GM20000 (cell line): ENCODE data around the gene CFAP61.
"Not testable (repeated sequence)": the region's sequence is repeated elsewhere in the genome, so short reads cannot be mapped to it uniquely, and the experiment has no call there.

ENCODE experiments used
- DNase-seq: peaks from one replicate; pipeline ENCODE4 v3.0.0; 2012; ENCODE audit warnings: low spot score
- TF ChIP-seq, protein P1 (sequence below): IDR thresholded peaks from 2 replicates; pipeline ENCODE4 v1.5.1; 2012; ENCODE audit warnings: mild to moderate bottlenecking, control low read depth; ENCODE audit errors: extremely low read depth, missing control alignments

The CFAP61 gene

DNA sequence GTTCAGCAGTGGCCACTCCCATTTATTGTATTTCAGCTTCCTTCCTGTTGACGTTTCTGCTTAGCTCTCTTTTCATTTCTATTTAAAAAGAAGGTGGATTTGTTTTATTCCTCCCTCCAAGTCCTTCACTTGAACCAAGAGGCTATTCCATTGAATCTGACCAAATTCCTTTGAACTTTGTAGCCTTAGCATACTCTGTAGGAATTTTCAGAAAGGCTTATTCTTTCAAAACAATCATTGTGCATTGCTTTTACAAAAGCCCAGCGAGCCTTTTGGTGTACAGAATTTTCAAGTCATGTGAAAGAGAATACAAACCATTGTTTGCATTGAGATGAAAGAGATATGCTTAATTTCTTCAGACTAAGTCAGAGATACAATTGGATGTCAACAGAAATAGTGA, 164.6 kb downstream of the CFAP61 start:
- no peak for DNase-seq
- TF ChIP-seq, protein P1, sequence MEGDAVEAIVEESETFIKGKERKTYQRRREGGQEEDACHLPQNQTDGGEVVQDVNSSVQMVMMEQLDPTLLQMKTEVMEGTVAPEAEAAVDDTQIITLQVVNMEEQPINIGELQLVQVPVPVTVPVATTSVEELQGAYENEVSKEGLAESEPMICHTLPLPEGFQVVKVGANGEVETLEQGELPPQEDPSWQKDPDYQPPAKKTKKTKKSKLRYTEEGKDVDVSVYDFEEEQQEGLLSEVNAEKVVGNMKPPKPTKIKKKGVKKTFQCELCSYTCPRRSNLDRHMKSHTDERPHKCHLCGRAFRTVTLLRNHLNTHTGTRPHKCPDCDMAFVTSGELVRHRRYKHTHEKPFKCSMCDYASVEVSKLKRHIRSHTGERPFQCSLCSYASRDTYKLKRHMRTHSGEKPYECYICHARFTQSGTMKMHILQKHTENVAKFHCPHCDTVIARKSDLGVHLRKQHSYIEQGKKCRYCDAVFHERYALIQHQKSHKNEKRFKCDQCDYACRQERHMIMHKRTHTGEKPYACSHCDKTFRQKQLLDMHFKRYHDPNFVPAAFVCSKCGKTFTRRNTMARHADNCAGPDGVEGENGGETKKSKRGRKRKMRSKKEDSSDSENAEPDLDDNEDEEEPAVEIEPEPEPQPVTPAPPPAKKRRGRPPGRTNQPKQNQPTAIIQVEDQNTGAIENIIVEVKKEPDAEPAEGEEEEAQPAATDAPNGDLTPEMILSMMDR: no peak

DNA sequence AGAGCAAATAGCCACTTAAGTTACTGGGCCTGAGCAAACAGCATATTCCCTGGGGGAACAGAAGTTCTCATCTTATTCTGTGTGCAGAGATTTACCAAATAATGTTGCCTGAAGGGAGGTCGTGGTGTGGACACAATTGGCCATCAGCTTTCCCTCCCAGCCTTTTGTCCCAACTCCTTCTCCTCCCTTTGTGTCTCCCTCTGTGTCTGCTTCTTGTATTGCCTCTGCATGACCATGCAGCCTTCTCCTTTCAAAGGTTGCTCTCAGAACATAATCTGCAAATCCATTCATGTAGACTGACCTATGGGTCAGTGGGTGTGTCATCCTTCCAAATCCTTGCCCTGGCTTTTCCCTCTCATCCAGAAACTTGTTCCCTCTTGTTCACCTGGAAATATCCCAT, 165.3 kb downstream of the CFAP61 start:
- TF ChIP-seq, protein P1: no peak
- no peak for DNase-seq

DNA sequence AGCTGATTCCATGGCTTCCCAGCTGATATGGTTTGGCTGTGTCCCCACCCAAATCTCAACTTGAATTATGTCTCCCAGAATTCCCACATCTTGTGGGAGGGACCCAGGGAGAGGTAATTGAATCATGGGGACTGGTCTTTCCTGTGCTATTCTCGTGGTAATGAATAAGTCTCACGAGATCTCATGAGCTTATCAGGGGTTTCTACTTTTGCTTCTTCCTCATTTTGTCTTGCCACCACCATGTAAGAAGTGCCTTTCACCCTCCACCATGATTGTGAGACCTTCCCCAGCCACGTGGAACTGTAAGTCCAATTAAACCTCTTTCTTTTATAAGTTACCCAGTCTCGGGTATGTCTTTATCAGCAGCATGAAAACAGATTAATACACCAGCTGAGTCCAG, 165.8 kb downstream of the CFAP61 start:
- DNase-seq: not testable (repeated sequence)

DNA sequence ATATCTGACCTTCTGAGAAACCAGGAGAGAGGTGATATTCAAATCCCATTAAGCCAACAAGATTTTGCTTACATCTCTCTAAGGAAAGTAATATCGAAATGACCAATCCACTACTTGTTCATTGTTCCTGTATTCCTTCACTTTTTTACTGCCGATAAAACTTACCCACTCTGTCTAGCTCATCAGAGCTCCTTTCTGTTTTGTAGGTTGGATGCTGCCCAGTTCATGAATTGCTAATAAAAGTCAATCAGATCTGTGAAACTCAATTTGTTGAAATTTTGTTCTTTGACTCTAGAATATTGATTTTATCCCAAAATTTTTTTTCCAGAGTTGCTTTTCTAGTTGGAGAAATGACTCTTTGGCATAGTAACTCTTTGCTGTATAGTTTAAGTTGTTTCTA, 166.7 kb downstream of the CFAP61 start:
- no peak for DNase-seq
- TF ChIP-seq, protein P1: no peak

DNA sequence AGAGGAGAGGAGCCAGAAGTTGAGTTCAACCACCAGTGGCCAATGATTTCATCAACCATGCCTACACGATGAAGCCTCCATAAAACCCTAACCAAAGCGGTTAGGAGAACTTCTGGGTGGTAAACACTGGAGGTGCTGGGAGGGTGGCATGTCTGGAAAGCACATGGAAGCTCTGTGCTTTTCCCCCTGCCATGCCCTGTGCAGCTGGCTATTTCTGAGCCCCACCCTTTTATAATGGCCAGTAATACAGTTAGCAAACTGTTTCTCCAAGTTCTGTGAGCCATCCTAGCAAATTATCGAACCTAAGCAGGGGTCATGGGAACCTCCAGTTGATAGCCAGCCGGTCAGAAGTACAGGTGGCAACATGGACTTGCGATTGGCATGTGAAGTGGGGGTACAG, 167.8 kb downstream of the CFAP61 start:
- no peak for DNase-seq
- TF ChIP-seq, protein P1: no peak

DNA sequence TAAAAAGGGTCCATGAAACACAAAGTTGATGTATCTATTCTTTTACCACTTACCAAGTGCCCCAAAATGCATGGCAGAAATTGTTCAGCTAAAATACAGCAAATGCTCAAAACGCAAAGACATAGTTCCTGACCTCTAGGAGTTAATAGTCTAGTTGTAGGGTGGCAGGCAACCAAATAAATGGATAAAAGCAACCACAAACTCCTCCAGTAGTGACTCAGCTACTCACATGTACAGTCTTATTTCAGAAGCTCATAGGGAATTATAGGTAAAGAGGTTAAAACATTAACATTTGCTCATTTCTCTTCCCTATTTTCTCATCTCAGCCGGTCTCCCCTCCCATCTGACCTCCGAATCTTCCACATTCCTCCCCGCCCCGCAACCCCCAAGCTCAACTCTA, 171.6 kb downstream of the CFAP61 start:
- DNase-seq: no peak
- TF ChIP-seq, protein P1: no peak

DNA sequence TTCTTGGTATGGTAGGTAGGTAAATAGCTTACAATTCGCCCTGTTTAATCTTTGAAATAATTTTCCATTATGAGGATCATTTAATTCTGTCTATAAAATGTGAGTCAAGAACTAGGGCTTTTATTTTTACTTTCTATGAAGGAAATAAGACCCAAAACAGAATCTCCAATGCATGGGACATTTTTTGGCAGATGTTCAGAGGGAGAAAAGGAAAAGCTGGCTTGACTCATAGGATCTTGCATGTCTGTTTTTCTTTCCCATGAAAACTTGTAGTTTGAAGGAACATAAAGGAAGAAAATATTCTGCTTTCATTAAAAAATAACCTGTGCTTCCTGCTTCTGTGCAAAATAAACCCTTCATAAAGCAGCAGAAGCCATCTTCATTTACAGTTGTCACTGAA, 172.5 kb downstream of the CFAP61 start:
- no peak for DNase-seq
- TF ChIP-seq, protein P1: no peak

DNA sequence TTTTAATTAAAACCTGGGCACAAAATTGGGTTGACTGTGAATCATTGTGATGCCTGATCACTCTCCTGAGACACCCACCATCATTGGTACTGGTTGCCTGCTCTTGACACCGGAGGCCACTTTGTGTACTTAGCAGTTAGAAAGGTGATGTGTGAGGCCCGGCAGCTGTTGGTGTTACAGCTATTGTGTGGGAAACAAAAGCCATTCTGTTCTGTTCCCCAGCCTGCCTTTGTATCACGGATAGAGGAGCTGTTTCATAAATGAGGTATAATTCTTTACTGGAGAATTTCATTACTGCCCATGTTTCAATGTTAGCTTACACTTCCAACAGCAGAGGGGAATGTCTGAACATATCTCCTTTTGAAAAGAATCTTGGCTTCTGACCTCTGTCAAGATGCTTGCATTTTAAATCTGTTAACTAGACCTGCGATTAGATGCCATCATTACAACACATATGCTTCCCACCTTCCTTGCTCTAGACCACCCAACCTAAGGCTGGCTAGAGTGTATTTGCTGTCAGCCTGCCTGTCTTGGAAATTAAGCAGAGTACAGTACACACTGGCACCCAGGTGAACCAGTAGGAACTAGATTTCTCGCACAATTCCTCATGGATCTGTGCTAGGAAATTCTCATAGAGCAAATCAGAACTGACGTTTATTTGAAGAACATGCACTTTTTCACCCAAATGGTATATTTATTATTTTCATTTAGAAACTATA, 173.2 kb downstream of the CFAP61 start:
- DNase-seq: no peak

More for the DNA sequence above, 173.2 kb downstream of the CFAP61 start:
- TF ChIP-seq, protein P1: no peak
